Glomerular visceral epithelial cell (primary cell): ENCODE measurements around the gene NATD1.

Source experiments
- DNase-seq: peaks from one replicate; pipeline ENCODE4 v3.0.0-alpha.2; 2016; ENCODE audit errors: extremely low spot score

NATD1 gene

DNA sequence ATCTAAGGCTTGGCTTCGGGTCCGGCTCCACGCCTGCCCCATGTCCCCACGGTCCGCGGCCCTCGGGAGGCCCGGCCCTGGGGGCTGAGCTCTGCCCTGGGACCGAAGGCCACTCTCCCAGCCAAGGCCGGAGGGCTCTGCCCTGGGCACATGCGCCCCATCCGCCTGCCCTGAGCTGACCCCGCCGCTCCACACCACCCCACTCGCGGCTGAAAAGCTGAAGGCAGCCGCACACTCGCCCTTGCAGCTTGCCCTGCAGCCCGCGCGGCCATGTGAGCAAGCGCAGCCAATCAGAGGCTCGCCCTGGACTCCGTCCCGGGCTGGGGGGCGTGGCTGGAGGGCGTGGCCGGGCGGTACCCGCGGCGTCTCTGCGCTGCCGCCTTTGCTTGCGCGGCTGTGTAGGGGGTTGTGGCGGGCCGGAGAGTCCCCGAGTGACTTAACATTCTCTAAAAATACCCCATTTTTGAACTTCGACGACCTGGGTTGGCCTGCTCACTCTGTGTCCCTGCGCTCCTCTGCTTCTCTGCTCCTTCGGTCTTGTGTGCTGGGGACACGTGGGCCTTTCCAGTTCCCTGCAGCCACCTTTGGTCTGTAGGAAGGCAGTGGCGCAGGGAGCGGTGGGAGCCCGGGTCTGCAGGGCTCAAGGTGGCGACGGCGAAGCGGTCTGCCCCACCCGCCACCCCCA lies 22.5 kb upstream of the NATD1 start:
- peak; percentile 83 for DNase-seq

DNA sequence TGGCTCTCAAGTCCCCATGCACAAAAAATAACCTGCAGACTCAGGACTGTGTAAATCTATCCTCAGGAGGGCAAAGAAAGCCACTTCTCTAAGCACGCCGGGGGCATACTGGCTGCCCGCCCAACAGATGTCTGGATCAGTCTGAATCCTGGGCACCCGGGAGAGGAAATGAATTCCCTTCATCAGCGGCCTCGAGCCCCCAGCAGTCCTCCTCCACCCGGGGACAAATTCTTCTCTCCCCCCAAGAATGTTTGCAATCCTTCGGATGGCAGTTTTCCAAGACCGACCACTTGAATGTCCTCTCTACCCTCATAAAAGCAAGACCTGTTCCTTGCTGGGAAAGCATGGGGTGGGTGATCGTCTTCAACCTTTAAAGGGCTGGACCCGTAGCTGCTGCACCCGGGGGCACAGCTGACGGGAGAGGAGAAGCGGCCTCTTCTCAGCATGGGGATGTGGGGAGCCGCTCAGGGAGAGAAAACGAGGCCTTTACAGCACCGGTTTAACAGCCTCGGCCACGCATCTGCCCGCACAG lies 21.9 kb upstream of the NATD1 start:
- DNase-seq = no peak

DNA sequence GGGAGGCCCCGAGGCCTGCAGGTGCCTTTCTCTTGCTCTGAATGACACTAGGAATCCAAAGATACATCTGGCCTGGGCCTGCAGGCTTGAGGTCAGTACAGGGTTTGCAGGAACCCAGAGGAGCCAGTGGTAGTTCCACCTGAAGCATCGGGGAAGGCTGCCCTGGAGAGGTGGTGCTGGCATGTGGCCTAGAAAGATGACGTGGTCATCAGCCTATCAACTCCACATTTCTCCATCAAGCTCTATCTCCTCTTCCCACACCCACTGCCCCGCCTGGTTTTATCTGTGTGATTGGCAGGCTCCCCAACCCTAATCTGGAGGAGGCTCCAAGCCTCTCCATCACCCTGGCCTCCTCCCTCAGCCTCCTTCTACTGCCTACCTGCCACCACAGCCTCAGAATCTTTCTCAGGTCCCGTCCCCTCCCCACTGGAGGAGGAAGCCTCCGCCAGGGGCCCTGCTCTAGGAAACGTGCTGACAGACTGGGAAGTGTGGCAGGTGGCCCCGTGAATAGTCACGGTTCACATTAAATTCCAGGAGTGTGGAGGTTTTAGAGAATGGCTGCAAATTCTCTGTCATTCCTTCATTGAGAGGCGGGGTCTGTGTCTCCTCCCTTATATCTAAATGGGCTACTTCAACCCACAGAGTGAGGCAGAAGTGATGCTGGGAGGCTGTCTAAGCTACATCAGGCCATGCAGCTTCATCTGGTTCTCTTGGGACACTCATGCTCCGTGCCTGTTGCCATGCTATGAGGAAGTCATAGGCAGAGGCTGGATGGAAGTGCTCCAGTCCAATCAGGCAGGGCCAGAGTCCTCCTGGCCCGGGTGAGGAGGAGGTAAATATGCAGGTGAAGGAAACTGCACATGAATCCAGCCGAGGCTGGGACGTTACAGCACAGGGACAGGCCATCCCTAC lies 19.9 kb upstream of the NATD1 start:
- no peak for DNase-seq

DNA sequence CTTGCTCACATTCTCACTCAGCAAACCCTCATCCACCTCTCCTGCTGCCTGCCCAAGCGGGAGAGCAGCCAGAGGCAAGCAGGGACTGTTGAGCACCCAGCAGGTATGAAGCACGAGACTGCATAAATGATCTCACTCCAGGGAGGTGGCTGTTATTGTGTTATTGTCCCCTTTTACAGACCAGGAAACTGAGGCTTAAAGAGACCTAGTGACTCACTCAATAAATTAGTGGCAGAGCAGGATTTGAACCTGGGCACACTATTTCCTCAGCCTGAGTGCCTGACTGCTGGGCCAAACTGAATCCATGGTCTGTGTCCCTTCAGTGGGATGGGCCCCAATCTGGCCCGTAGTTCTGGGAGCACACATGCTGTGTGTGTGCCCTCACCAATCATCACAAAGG lies 19.0 kb upstream of the NATD1 start:
- no peak for DNase-seq

DNA sequence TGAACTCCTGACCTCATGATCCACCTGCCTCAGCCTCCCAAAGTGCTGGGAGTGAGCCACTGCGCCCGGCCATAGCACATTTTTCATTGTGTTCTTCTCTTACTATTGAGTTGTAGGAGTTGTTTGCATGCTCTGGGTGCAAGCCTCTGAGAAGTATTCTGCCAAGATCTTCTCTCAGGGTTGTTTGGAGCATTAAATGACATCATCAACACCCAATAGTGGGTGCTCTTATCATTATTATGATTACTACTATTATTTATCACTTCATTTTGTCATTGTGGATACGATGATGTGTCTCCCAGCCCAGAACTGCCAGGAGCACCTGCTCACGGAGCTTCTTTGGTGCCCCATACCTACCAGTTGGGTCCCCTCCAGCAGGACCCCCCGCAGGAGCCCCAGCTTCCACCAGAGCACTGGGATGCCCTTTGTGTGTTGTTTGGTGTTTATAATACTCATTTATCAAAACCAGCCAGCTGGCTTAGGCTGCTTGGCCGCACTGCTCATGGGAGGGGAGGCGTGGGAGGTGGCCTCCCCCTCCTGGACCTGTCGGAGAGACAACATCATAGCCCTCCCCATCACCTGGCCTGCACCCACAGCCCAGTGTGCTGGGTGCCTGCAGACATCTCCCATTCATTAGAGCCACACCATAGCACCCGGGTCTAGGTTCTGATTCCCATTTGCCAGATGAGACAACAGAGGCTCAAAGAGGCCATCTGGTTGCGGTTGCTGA lies 18.4 kb upstream of the NATD1 start:
- DNase-seq = no peak

DNA sequence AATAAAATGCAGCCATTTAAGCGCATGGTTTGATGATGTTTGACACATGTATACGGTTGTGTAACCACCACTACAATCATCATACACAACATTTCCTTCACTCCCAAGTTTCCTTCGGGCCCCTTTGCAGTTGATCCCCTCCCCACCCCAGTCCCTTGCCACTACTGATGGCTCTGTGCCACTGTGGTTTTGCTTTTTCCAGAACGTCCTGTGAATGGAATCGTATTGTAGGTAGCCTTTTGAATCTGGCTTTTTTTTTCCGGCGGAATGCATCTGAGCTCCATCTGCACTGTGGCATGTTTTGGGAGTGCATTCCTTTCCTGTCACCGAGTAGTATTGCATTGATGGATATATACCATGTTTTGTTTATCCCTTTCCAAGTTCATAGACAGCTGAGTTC lies 16.2 kb upstream of the NATD1 start:
- DNase-seq = no peak

DNA sequence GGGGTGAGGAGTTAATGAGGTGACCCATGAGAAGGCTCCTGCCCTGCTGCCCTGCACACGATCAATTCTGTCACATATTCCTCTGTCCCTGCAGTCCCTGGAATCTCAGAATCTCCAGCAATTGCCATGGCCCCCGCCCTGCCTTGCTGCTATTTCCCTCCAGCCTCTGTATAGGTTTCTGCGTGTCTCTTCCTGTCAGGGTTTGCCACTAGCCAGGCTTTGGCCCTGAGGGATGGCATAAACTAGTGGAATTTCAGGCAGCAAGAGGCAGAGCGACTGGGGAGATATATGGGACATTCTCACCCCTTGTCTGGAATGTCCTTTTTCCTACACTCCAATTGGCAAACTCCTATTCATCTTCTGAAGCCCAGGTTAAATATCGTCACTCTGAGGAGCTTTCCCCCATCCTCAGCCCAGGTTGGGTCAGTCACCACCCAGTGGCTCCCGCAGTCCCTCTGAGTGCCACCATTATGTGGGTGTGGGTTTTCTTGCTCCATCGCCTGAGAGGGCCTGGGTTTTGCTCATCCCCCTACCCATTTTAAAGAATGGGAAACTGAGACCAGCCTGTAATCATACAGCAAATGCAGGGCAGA lies 15.5 kb upstream of the NATD1 start:
- DNase-seq = no peak

DNA sequence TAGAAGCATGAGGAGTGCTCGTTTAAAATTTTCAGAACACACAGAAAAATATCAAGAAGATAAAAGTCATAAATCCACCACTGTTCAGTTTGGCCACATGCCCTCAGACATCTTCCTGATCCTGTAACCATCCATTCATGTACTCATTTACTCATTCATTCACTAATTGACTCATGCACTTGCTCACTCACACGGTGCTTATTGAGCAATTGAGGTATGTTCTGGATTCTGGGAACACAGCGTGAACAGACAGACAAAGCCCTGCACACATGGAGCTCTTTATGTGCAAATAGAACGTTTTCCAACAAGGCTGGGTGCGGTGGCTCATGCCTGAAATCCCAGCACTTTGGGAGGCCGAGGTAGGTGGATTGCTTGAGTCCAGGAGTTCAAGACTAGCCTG lies 10.2 kb upstream of the NATD1 start:
- DNase-seq = peak; percentile 45

DNA sequence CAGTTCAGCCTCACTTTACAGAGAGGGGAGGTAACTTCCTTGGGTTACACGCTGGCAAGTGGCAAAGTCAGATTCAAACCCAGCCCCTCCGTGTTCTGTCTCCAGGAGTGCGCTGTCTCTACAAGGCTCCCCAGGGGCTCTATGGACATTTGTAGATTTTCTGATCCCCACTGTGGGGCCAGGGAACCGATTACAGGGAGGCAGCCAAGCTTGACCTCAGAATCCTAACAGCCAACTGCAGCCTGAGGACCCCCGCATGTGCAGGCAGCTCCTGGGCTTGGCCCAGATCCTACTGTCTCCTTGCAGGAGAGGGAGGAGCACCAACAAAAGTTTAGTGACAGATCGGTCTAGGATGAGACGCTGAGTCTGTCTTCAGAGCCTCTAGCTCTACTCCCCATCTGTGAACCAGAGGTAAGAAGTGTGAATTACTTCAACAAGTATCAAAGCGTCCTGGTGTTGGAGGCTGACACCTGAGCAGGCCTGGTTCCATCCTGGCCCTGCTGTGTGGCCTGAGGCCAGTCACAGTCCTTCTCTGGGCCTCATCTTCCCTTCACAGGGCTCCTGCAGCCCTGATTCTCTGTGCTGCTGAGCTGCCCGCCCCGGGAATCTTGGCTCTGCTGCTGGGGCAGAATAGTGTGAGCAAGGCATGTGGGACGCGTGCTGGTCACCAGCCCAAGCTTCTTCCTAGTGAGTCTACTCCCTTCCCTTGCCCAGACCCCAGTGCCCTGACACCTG lies 9.2 kb upstream of the NATD1 start:
- no peak for DNase-seq

DNA sequence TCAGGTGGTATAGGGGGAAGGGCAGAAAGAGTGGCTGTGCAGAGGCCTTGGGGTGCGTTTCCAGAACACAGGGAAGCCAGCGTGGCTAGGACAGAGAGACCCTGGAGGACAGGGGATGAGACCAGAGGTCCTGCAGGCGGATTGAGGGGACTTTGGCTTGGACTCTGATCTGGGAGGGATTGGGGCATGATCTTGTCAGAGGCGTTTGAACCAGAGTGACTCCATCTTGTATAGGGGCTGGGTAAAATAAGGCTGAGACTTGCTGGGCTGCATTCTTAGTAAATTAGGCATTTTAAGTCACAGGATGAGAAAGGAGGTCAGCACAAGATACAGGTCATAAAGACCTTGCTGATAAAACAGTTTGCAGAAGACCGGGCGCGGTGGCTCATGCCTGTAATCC lies 5.4 kb upstream of the NATD1 start:
- no peak for DNase-seq

DNA sequence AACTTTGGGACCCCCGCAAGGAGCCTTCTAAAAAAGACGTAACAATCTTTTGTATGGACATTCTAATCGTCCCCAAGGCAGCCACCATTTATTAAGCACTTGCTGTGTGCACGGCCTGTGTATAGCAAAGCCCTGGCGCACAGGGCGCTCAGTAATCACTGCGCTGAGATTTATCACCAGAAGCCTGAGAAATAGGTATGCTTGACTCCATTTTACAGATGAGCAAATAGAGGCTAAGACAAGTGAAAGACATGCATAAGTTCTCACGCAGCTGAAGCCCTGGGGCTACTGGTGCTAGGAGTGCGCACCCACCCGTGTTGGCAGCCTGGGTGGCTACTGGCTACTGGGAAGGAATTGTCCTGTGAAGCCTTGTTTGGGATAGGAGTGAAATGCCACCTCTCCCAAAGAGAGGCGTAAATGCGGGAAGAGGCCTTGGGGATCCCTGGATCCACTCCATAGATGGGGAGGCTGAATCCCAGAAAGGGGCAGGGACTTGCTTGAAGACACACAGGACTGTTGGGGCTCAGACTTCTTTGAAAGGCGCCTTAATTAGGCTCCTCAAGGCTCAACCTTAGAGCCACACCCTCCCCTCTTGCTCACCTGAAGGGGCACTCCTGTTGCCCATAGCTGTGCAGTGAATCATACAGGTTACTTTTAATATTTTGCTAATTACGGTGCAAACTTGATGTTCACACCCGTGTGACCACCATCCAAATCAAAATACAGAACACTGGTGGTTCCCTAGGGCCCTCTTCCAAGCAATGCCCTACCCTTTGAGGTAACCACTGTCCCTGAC lies 634 bp upstream of the NATD1 start:
- DNase-seq = no peak

DNA sequence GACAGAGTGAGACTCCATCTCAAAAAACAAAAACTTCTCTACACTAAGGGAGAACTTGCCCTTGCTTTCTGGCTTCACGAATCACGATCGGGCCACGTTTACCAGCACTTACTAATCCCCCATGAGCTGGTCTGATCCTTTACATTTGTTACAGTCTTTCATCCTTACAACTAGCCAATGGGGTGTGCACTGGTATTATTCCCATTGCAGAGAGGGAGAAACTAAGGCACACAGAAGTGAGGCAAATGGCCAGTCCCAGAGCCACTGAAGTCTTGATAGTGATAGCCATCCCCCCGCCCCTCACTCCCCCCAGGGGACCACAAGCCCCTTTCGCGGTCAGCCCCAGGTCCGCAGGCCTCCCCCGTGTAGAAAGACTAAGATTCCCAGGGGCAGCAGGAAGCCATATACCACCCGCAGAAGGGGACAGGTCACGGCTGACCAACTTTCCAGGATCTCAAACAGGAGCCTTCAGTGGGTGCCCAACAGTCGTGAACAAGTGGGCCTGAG lies 868 bp downstream of the NATD1 start:
- no peak for DNase-seq

DNA sequence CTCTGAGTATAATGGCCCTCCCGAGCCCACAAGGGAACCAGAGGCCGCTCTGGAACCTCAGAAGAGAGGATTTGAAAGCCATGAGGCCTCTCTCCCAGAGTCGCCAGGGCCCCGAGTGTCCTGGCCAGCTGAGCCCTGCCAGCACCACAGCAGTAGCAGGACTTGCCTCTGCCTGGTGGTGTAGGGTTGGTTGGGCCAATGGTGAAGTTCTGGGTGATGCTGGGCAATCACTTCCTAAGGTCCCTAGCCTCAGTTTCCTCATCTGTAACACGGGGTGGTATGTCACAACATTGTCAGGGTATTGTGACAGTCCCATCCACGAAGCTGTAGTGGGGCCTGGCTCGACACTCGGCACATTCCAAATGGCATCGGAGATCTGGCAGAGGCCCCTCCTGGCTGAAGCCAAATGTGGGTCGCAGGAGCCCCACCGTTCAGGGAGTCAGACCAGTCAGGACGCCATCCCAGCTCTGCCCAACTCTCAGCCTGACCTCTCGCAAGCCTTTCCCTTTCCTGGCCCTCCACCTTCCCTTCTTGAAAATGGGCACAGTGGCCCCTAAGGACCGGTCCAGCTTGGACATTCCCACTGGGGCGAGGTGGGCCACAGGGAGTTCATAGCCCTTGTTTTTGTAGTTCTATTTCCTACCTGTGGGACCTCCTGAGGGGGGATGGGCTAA lies 1.7 kb downstream of the NATD1 start:
- DNase-seq = no peak

DNA sequence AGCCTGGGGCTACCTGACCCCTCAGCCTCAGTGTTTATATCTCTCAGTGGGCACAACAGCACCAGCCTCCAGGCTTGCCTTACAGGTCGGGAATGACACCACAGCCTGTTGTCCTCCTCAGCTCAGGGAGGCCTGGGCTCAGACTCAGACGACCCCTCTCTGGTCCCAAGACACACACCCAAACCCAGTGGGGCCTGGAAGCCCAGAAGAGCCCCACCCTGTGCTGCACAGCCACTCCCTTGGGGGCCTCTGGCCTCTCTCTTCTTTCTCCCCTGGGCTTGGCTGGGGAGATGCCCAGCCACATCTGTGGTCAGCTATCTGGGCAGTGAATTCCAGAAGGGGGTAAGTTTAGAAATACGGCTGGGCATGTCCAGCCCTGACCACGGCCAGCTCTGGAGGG lies 2.4 kb downstream of the NATD1 start:
- DNase-seq = peak; percentile 30

DNA sequence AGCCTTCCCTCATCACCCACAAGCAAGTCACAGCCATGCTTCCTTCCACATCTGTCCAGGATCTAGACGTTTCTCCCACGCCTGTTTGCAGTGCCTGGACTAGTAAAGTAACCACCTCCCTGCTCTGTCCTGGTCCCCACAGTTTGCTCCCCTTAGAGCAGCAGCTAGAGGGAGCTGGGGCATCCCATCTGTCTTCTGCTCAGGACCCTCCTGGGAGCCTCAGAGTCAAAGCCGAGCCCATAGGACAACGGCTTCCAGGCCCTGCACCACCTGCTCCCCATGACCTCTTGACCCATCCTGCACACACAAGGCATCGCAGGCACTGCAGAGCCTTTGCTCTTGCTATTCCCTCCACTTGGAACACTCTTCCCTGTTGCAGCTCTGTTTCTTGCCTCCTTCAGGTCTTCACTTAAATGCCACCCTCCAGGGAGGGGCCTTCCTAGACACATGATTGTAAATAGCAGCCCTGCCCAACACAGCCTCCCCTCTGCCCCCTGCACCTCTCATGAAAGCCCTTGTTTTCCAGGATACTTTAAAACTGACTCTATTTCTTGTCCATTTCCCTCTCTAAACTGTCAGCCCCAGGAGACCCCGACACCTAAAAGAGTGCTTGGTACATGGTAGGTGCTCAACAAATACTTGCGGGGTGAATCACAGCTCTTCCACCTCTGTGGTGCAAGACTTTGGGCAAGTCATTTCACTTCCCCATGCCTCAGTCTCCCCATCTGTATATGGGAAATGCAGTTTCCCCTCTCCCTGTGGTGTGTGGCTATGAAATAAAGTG lies 3.1 kb downstream of the NATD1 start:
- no peak for DNase-seq

DNA sequence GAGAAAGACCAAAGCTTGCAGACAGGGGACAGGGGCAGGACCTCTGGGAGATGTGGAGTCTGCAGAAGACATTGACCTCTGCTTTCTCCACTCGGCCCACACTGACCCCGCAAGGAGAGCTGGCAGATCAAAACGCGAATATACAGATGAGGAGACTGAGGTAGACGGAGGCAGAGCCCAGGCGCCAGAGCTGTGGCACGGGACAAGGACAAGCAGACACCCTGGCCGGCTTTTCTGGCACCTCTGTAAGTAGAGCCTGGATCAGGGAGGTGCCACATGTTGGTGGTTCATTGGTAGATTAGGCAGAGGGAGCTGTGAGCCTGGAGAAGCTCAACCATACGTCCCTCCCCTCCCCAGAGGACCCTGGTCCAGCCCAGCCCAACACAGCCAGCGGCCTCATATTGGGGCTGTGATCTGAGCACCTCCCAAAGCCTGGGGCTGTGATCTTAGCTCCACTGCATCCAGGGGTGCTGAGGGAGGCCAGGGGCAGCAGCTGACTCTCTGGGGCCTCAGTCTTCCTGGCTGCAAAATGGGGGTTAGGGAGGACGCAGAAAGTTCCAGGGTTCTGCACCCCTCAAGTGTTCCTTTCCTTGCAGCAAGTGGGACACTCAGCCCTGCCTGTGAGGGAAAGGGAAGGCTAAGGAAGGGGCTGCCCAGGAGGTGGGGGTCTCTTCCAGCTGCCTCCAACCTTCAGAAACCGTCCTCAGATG lies 4.0 kb downstream of the NATD1 start:
- DNase-seq = no peak

DNA sequence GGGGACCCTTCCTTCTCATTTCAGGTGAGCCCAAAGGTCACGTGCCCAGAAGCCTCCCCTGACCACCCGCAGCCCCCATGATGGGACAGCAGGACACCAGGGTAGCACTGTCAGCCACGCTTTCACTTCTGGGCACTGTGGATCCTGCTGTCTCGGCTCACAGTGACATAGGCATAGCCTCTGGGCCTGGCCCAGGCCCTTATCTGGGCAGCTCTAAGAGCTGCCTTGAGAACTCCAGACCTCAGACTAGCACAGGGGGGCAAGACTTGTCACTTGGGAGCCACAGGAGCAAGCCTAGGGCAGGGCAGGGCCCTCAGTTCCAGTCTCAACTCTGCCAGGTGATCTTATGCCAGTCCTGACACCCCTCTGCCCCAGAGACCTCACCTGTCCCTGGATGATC lies 4.7 kb downstream of the NATD1 start:
- no peak for DNase-seq

DNA sequence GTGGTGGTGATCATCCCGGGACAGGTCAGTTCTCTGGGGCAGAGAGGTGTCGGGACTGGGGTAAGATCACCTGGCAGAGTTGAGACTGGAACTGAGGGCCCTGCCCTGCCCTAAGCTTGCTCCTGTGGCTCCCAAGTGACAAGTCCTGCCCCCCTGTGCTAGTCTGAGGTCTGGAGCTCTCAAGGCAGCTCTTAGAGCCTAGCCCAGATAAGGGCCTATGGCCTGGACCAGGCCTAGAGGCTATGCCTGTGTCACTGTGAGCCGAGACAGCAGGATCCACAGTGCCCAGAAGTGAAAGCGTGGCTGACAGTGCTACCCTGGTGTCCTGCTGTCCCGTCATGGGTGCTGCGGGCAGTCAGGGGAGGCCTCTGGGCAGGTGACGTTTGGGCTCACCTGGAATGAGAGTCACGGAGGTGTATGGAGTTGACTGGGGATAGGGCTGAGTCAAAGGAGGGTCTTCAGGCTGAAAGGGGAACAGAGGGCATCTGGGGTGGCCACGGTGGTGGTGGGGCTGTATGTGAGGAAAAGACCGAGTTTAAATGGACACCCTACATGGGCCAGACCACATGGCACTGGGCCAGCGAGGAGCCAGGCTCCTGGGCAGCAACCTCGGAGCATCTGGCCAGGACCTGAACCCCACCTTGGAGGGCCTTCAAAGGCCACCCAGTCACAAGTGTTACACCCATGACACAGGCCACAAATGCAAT lies 5.5 kb downstream of the NATD1 start:
- no peak for DNase-seq
